Measurements from ENCODE around the gene AGAP5.

- TF ChIP-seq, protein P1, sequence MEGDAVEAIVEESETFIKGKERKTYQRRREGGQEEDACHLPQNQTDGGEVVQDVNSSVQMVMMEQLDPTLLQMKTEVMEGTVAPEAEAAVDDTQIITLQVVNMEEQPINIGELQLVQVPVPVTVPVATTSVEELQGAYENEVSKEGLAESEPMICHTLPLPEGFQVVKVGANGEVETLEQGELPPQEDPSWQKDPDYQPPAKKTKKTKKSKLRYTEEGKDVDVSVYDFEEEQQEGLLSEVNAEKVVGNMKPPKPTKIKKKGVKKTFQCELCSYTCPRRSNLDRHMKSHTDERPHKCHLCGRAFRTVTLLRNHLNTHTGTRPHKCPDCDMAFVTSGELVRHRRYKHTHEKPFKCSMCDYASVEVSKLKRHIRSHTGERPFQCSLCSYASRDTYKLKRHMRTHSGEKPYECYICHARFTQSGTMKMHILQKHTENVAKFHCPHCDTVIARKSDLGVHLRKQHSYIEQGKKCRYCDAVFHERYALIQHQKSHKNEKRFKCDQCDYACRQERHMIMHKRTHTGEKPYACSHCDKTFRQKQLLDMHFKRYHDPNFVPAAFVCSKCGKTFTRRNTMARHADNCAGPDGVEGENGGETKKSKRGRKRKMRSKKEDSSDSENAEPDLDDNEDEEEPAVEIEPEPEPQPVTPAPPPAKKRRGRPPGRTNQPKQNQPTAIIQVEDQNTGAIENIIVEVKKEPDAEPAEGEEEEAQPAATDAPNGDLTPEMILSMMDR (IDR thresholded peaks at IDR 0.05), result no peak
- TF ChIP-seq POLR2A (IDR thresholded peaks at IDR 0.05), result no peak
- no peak for TF ChIP-seq EP300 (IDR thresholded peaks at IDR 0.05)
Measured at GRCh38 chr10:73625004-73625883, 72.7 kb downstream of the AGAP5 start.

Data from upper lobe of left lung (tissue), 4 donors.